HG02588 (cell line): ENCODE measurements around the gene GNAL.
"Not testable (repeated sequence)": the region's sequence is repeated elsewhere in the genome, so short reads cannot be mapped to it uniquely, and the experiment has no call there.

Experiments used
- ATAC-seq: cut with Tn5 transposase; IDR thresholded peaks from one replicate; pipeline ENCODE4 v1.9.1; 2021; ENCODE audit warnings: mild to moderate bottlenecking, moderate library complexity; ENCODE audit not compliant: unreplicated experiment

Gene GNAL

DNA sequence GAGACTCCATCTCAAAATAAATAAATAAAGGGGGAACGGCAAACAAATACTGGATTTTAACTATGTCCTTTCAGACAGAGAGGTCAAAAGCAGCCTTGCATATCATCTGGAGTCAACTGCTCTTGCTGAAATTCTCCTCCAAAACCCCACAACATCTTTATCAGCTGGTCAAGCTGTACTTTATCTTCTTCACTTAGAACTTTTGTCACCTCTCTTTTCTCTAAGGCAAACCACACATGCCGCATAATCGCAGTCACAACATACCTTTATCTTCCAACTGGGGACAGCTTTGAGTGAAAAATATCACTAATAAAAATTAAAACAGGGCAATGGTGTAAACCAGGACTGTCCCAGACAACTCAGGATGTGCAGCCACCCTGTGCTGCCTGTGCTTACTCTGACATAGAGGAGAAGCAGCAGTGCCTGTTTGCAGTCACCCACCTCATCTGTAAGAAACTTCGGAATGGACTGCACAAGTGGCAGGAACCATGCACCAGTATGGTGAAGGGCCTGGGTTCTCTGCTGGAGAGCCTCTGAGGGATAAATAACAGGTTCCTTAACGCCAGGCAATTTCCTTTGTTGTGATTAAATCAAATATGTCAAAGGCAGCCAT lies 212.9 kb downstream of the GNAL start:
- no peak for ATAC-seq

DNA sequence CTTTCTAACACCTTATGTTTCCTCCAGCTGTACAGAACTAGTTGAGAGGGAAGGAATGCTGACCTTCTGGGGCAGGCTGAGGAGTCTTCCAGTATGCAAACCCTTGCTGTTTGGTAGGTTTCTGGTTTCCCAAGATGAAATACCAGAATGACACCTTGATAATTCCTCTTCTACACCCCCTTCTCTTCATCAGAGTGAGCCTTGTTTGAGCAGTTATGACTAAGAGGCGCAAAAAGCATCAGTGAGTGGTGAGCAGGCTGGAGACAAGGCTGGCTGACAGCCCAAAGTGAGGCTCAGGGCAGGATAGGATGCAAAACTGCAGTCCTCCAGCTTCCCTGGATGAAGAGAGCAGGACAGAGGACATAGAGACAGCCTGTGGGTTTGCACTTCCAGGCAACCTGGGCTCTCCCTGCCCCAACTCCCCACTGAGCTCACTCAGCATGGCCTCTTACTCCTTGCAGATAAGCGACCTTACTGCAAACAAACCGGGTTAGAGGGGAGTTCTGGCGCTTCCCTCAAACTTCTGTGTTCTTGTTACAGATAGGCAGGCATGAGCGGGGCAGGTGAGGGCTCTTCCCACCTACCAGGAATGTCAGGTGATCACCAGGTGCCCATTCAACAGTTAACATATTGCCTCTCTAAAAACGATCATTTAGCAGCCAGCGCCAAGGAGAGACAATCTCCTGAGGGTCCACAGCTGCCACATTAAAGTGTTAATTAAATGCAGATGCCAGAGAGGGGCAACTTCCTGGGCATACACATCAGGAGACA lies 213.6 kb downstream of the GNAL start:
- ATAC-seq, result no peak

DNA sequence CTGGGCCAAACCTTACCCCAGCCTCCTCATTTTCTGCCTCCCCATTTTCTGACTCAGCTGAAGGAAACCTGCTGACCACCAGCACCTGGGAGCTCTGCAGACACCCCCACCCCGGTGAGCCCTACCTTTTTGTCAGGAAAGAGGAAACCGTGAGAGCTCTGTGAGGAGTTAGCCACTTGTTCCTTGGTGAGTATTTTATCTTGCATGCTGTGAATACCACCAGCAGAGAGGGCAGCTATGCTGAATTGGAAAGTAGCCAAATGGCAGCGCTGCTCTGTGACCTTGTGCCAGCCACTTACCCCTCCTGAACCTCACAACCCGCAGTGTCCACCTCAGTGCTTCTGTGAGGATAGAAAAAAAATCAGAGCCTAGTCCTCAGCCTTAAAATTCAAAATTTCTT lies 216.5 kb downstream of the GNAL start:
- ATAC-seq, result no peak

DNA sequence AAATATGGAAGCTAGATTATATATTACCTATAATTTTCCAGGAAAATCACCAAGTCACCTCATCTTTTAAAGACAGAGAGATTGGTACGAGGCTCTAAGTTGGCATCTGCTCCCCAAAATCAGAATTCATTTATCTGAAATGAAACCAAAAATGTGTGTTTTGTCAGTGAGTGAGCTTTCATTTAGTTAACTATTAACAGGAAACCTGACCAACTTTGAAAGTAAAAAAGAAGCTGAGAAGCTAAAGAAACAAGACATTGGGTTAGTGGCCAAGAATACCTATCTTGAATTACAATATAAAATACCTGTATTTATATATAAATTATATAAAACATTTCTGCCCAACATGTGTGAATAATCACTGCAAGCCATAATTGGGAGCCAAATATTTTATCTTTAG lies 217.1 kb downstream of the GNAL start:
- ATAC-seq, result no peak

DNA sequence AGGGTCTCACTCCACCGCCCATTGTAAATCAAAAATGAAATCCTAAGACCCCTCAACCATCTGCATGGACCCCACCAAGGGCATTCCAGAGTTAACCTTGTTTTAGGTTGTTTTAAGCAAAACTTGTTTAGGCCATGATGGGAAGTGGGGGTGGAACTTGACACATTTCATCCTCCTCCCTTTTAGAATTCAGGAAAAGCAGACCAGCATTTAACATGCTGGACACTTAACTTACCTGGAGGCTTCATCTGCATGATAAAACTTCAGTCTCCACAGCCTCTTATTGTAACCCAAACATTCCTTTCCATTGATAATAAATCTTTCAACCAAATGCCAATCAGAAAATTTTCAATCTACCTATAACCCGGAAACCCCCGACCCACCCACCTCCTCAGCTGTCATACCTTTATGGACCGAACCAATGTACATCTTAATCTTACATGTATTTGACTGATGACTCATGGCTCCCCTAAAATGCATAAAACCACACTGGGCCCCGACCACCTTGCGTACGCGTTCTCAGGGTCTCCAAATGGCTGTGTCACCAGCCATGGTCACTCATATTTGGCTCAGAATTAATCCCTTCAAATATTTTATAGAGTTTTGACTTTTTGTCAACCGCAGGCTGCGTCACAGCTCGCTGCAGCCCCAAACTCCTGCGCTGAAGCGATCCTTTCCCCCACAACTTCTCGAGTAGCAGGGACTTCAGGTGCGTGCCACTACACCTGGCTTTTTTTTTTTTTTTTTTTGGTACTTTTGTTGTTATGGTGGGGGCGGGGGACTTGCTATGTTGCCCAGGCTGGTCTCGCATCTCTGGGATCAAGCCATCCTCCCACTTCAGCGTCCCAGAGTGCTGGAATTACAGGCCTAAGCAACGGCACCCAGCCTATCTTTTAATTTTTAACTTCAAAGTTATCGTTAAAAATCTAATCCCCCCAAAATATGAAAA lies 218.1 kb downstream of the GNAL start:
- ATAC-seq, result no peak

DNA sequence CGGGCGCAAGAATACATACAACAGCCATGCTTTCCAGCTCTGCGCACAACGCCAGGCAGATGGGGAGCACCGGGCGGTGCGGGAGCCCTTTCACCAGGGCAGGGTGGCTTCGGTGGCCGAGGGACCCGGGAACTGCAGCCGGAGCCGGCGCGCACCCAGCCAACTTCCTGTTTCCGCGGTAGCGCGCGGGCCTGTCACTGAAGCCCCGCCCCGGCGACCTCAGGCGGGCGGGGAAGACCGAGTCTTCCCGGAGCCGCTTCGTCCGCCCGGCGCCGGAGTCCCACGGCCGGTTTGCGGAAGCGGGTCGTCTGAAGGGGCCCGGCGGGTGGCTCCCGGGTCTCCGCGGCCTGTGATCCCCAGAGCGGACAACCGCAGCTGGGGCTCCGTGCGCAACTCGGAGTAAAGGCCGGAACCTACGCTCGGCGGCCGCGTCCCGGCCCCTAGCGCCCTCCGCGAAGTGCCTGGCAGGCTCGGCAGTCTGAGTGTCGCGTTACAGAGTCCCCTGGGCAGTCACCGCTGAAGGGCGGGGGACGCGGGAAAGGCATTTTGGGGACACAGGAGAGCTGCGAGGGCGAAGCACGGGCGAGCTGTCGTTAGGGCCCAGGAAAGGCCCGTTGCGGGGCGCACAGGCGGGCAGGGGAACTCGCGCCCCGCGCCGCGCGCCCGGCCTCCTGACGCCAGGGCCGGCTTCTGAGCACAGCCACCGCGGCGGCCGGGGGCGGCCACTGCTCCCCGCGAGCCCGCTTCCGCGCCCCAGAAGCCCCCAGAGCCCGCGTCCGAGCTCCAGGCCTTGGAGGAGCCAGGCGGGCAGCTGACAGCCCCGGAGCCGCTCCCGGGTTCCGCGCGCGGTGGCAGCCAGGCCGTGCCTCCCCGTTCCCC lies 219.4 kb downstream of the GNAL start, which contains the start of gene MPPE1:
TSS of gene MPPE1 (minus strand) at position 136 of the 879 bp plus-strand sequence. CDS start 11,053 bp downstream, outside the sequence.
- peak; percentile 88 for ATAC-seq

DNA sequence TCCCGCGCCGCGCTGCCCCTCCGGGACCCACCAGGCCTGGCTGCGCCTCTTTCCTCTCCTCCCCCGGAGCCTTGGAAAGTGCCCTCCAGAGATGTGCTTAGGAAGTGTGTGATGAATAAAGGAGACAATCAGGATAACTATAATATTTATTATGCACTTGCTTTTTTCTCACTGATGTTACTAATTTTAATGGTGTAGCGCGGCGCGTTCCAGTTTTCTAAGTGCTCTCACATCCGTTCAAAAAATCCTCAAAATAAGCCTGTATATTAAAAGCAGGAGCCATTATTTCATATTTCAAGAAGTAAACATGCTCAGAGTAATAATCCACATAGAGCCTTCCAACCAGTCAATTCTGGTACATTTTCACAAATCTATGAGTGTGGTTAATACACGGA lies 220.0 kb downstream of the GNAL start:
- no peak for ATAC-seq

DNA sequence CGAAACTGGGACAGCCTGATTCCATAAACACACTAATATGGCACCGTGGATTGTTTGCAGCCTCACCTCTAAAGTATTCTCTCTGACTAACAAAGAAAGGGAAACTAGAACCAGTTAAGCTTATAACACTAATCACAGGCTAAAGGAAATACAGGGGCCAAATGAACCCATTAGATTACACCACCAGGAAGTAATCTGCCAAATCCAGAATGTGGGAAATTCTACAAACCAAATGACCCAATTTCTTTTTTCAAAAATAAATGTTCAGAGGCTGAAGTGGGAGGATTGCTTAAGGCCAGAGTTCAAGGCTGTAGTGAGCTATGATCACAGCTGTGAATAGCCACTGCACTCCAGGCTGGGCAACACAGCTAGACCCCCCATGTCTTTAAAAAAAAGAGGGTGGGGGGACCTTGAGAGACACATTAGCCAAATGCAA lies 220.5 kb downstream of the GNAL start:
- no peak for ATAC-seq

DNA sequence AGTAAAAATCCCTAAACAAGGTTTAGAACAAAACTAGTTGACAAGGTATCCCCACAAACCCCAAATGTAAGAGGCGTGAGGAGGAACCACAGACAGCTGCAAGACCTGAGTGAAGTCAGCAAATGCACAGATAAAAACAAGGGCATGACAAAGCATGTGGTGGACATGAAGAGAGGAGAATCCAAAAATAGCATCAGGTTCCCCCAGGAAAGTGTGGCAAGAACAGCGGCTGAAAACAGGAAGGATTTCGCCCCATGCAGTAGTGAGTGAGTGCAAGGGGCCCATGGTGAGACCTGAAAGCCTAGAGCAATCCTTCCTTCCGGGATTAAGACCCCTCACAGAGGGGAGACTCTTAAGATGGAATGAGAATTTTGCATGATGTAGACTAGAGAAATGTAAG lies 227.8 kb downstream of the GNAL start:
- not testable (repeated sequence) for ATAC-seq

DNA sequence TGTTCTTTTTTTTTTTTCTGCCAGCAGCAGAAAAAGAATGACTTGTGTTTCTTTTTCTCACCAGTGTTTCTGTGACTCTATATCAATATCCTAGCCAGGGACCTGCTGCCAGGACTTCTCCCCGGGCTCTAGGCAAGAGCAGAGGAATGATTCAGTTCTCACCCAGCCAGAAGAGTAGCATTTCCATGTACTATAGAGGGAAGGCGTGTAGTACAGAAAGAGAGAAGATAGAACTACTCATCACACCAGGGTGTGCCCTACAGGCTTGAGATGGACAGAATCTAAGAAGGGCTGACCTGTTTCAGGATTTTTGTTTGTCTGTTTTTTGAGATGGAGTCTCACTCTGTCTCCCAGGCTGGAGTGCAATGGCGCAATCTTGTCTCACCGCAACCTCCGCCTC lies 230.5 kb downstream of the GNAL start:
- not testable (repeated sequence) for ATAC-seq

DNA sequence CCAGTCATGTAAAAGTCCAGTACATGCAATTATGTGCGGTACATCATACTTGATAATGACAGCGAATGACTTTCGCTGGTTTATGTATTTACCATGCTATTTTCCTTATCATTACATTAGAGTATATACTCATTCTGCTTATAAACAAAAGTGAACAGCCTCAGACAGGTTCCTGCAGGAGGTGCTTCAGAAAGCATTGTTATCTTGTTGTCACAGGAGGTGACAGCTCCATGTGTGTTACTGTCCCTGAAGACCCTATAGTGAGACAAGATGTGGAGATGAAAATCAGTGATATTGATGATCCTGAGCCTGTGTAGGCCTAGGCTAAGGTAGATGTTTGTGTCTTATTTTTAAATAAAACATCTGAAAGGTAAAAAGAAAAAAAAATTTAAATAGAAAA lies 234.4 kb downstream of the GNAL start:
- no peak for ATAC-seq

DNA sequence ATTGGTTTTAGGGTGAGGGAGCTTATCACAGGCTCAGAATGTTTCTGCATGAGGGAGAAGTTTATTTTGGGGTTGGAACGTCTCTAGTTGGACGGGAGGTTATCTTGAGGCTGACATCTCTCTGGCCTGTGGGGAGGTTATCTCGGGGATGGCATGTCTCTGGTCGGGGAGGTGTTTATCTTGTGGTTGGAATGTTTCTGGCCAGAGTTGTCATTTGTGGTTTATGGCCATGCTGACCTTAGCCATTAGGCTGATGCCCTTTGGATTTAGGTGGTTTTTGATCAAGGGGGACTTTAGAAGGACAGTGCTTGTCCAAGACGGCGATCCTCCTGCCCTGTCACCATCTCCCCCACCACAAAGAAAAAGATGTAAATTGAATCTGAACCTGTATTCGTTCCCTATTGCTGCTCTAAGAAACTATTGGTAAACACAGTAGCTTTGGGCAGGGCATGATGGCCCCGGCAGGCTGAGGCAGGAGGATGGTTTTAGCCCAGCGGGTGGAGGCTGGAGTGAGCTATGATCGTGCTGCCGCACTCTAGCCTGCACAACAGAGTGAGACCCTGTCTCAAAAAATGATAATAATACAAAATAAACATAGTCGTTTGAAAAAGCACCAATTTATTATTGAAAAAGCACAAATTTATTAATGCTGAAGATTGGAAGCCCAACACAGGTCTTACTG lies 236.9 kb downstream of the GNAL start:
- no peak for ATAC-seq

DNA sequence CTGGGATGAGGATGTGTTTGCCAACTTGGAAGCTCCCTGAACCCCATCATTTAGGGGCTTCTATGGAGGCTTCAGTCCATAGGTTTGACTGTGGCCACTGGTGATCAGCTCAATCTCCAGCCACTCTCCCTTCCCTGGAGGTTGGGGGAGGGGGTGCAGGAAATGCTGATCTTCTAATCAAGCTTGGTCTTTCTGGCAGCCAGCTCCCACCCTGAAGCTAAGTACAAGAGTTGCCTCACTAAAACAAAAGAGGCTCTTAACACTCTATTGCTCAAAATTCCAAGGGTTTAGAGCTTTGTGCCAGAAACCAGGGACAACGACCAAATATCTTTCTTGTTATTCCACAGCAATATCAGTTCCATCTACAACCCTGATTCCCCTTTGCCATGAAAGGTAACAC lies 238.4 kb downstream of the GNAL start:
- no peak for ATAC-seq

DNA sequence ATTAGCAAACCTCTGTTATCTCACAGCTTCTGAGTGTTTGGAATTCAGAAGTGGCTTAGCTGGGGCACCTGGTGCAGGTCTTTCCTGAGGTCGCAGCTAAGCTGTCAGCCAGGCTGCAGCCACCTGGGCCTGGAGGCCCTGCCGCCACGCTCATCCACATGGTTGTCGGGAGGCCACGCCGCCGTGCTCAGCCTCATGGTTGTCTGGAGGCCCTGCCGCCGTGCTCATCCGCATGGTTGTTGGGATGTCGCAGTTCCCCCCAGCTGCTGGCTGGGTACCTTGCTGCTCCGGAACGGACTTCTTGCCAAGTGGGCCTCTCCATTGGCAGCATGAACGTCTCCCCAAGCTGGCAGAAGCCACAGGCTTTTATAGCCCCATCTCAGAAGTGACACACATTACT lies 243.3 kb downstream of the GNAL start:
- no peak for ATAC-seq
